GM06990 (cell line): Measurements from ENCODE around the gene SORL1-AS1.

Experiments
- DNase-seq: peaks from one replicate; pipeline ENCODE4 v3.0.0-alpha.2; 2011; ENCODE audit not compliant: insufficient read length; ENCODE audit errors: extremely low read depth
- H3K27me3 ChIP-seq: replicated peaks from 2 replicates; pipeline ENCODE4 v1.6.0; 2011; ENCODE audit warnings: low read length; ENCODE audit not compliant: control insufficient read depth, insufficient read depth
- H3K36me3 ChIP-seq: 2 replicates; pipeline ENCODE4 v1.5.1; 2011; ENCODE audit warnings: low read length; ENCODE audit not compliant: control insufficient read depth, insufficient read depth
- H3K4me3 ChIP-seq: replicated peaks from 2 replicates; pipeline ENCODE4 v1.5.1; 2011; ENCODE audit warnings: low read depth, mild to moderate bottlenecking, control low read depth, low read length
- CTCF ChIP-seq: IDR thresholded peaks from 2 replicates; pipeline ENCODE4 v1.5.1; 2011; ENCODE audit warnings: low read length, control low read depth, mild to moderate bottlenecking, inconsistent platforms; ENCODE audit not compliant: insufficient read depth, poor library complexity, severe bottlenecking

The SORL1-AS1 gene

GRCh38 chr11:121431820-121432526 lies 20.8 kb downstream of the SORL1-AS1 start:
- no peak overlapping the region for H3K4me3 ChIP-seq
- no peak for DNase-seq
- H3K27me3 ChIP-seq, result no peaks in the 10 kb centered on the region
- TF ChIP-seq CTCF, result no peak
- H3K36me3 ChIP-seq, result no peaks in the 10 kb centered on the region

- no peak for DNase-seq
- Histone ChIP-seq H3K27me3 (no peaks in the 10 kb centered on the region), H3K4me3 (no peak overlapping the region), H3K36me3 (no peaks in the 10 kb centered on the region)
- TF ChIP-seq CTCF, result no peak
Measured at GRCh38 chr11:121429556-121429955, 23.2 kb downstream of the SORL1-AS1 start.

- Histone ChIP-seq H3K36me3 (no peaks in the 10 kb centered on the region), H3K4me3 (peak overlapping the region; percentile 39), H3K27me3 (no peaks in the 10 kb centered on the region)
- DNase-seq, result no peak
- TF ChIP-seq CTCF, result no peak
Measured at GRCh38 chr11:121427400-121427744, 25.4 kb downstream of the SORL1-AS1 start.

- no peaks in the 10 kb centered on the region for H3K36me3 ChIP-seq
- H3K4me3 ChIP-seq, result peak overlapping the region; percentile 51
- peak; percentile 82 for DNase-seq
- H3K27me3 ChIP-seq, result no peaks in the 10 kb centered on the region
- peak; percentile 32 for TF ChIP-seq CTCF
Measured at GRCh38 chr11:121426476-121427399, 26.0 kb downstream of the SORL1-AS1 start.

- H3K4me3 ChIP-seq, result no peak overlapping the region
- H3K27me3 ChIP-seq, result no peaks in the 10 kb centered on the region
- no peak for DNase-seq
- no peaks in the 10 kb centered on the region for H3K36me3 ChIP-seq
- no peak for TF ChIP-seq CTCF
Measured at GRCh38 chr11:121425828-121426227, 26.9 kb downstream of the SORL1-AS1 start.
